Stimulated activated CD4-positive, alpha-beta T cell treated with anti-CD3 and anti-CD28 coated beads, Interleukin-1b, Interleukin-23, amount 100 ng/mL, for 1 hour (primary cell): ENCODE results near the gene DCDC2.
"Not testable (repeated sequence)": the region's sequence is repeated elsewhere in the genome, so short reads cannot be mapped to it uniquely, and the experiment has no call there.

Experiments used
- DNase-seq, 2 donors: peaks; one replicate each; pipeline ENCODE4 v3.0.0-alpha.2; 2020; ENCODE audit warnings: low read depth in 2 of 2

The DCDC2 gene

DNA sequence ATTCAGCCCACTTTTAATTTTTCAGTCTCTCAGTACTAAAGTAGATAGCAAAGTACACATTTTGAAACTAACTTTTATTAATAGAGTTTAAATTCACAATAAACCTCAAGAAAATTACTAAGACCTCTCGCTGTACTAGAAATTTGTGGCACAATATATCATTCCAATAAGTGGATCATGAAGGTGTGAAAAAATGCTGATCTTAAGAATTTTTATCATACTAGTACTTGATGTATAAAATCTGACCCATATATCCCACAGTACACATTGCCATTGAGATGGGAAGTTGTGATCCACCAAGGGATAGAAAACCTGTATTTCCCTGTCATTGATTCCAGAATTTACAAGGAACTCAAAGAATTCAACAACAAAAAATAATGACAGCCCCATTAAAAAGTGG, 85.7 kb downstream of the DCDC2 start:
- DNase-seq, result no peak

DNA sequence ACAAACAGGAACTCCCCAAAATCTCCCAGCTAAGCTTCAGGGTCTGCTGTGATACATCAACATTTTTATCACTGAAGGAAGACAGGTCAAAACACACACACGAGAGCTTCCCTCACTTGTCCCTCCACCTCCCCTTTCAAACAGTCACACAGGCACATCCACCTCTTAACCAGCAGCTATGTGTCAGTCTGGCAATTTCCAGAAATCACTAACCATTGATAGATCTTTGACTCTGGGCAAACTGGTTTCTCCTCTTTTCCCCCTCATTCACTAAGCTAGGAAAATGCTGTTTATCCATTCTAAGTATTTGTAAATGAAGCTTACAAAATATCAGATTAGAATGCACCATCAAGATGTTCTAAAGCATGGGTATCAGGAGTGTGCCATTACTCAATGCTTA, 87.8 kb downstream of the DCDC2 start:
- no peak for DNase-seq

DNA sequence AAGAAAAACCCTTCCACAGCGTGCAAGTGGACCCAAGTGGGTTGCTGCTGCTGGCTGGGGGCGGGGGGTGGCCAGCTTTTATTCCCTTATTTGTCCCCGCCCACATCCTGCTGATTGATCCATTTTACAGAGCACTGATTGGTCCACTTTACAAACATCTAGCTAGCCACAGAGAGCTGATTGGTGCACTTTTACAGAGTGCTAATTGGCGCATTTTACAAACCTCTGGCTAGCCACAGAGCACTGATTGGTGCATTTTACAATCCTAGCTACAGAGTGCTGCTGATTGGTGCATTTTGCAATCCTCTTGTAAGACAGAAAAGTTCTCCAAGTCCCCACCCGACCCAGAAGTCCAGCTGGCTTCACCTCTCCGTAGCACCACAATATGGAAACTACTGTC, 99.6 kb downstream of the DCDC2 start:
- not testable (repeated sequence) for DNase-seq

DNA sequence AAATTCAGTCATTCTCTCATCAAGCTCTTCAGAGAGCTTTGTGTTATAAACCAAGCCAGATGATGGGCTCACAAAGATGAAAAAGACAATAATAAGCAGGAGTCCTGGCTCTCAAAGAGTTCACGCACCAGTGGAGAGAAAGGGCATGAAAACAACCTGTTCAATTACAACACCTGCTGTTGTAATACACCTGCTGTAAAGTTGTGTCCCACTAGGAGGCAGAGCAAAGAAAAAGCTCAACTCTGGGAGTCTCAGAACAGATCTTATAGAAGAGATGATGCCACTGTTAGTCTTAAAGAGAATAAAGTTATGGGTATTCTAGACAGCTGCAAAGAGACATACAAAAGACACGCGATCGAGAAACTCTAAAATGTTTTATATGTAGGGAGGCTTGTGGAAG, 100.6 kb downstream of the DCDC2 start:
- DNase-seq, result no peak

DNA sequence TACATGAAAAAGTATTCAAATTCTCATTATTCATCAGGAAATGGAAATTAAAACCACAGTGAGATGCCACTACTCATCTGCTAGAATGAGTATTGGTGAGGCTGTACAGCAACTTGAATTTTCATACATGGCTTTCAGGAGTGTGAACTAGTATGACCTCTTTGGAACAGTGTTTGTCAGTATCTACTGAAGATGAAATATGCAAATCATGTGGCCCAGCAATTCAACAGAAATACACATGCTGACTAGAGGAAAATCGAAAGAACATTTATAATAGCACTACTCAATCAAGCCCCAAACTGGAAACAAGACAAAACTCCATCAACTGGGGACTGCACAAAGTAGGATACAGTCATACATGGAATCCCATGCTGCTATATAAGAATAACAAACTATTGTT, 102.2 kb downstream of the DCDC2 start:
- DNase-seq, result no peak

DNA sequence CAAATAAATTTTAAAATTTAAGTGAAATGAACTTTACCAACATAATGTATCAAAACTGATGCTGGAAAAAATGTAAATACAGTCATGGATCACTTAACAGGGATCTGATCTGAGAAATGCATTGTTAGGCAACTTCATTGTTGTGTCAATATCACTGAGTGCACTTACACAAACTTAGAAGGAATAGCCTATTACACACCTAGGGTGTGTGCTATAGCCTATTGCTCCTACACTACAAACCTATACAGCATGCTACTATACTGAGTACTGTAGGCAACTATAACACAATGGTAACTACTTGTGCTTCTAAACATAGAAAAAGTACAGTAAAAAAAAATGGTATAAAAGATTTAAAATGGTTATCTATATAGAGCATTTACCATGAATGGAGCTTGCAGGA, 104.5 kb downstream of the DCDC2 start:
- DNase-seq, result no peak

DNA sequence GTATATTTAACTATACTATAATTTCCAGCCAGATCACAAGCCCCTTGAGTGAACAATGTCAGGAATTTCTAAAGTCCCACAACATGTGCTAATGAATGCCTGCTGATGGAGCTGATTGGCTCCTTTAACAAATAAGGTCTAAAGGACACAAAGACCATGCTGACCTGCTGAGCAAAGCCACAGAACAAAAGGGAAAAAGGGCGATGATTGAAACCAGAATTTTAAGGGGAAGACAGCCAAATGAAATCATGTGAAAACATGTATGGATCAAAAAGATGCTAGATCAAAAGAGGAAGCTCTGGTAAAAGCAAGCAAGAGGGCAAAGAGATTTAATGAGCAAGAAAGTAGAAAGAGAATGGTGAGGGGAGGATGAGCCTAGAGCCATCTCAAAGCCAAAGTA, 105.6 kb downstream of the DCDC2 start:
- DNase-seq, result no peak

DNA sequence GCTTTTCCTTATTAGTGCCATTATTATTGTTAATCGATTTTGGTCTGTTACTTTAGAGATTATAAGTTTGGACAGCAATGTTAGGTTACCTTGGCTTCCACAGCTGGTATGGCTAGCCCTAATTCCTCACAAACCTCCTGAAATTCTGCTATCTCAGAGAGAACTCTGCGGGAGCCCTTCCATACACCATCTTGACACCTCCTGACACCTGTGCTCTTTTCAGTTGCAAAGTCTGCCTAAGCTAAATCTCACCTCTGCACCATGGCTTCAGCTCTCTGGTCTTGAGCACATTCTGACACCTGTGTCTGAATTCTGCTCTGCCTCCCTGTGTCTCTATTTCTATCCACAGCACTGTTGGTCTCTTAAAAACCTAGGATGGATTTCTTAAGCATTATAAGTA, 106.5 kb downstream of the DCDC2 start:
- no peak for DNase-seq

DNA sequence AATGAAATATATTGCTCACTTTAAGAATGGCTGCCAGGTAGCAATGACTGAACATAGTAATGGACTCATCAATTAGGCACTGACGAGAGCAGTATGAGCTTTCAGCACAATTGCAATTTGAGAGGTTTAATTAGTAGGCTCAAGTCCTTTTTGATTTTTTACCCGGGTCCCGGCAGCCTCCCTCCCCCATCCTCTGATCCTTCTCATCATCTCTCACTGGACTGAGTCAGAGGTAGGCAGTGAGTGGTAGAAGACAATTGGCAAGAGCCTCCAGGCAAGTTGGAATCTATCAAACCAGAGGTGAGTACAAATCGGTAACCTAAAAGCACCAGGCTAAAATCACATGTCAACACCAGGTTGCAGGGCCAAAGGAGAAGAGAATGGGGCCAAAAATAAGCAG, 107.9 kb downstream of the DCDC2 start:
- DNase-seq, result no peak

DNA sequence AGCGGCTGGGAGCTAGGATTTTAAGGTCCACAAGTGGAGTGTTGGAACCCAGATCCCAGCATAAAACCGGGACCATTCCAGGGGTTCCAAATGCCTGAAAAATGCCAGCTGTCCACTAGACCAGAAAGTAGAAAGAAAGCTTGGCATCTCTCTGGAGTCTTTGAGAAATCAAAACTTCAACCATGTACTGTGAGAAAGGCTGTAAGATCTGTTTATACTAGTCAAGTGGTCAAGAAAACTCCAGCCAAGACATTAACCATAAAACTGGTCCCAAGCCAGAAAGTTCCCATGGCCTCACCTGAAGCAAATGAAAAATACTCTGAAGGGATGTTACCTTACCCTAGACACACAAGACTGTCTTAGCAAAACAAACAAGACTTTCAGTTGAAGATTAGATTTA, 112.6 kb downstream of the DCDC2 start:
- DNase-seq, result no peak

DNA sequence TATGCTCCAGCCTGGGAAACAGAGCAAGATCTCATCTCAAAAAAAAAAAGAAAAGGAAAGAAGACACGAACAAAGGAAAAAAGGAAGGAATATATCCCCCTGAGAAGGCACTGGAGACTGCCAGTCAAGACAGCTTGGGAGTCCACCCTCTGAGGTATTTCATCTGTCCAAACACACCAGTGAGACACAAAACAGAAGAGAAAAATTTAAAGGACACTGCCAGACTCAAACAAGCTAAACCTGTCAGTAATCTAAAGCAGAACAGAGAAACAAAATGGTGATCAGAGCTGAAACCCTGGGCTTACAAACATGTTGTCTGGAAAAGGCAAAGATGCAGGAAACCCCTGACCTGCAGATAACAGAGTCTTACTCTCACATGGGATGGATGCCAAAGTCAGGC, 114.9 kb downstream of the DCDC2 start:
- no peak for DNase-seq

DNA sequence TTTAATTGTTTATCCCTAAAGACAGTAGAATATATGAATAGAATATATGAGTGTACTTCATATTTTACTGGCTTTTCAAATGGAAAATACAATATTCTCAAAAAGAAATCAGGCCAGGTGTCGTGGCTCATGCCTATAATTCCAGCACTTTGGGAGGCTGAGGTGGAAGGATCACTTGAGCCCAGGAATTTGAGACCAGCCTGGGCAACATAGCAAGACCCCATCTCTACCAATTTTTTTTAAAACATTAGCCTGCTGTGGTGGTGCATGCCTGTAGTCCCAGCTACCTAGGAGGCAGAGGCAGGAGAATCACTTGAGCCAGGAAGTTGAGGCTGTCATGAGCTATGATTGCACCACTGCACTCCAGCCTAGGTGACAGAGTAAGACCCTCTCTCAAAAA, 116.1 kb downstream of the DCDC2 start:
- DNase-seq, result not testable (repeated sequence)

DNA sequence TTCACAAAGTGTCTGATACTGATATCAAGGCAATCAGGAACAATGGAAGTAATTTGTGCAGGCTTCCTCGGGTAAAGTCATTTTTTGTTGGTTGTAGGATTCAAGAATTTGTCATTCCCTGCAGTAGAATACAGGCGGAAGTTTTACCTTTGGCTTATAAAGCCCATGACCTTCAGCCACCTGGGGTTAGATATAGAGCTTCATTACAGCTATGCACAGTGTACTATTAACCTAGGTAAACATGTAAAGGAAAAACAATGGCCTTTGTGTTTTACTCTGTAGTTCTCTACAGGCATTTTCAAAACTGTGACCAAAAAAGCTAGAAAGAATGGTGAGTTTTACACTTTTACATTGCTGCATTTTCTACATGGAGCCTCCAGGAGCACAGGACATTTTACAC, 116.9 kb downstream of the DCDC2 start:
- DNase-seq, result no peak

DNA sequence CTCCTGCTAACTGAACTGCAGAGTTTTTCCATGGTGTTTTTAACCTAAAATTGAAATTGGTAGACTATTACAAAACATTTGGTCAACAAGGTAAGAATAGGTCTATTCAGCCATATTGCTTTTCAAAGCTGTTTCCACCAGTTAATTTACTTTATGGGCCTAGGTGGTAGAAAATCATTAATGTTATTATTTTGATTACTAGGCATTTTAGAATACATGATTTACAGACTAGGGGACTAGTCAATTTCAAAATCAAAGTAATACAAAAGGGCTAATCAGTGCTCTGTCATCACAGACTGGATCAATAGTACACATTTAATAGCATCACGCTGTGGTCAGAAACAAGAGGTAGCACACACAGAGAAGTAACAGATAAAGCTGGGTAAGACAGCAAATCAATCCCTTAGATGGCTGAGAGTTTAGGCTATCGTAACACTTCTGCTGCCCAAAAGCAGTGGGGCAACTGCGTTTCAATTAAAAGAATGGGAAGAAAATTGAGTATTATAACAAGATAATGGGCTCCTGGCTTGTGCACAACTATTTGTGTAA, 117.4 kb downstream of the DCDC2 start:
- no peak for DNase-seq

DNA sequence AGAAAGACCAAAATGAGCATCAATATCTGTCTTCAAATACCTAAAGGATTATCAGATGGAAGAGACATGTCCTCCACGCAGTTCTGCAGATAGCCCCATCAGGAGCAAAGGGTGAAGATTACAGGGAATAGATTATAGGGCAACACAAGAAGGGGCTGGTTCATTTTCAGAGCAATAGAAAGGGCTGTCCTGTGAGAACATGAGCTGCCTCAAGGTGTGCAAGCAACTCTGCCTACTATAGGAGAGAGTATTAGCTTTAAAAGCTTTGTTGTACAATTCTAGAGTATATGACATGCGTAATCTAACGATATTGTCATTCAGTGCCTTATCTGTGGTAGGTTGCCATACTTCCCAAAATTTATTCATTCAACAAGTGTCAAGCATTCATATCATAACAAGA, 119.2 kb downstream of the DCDC2 start:
- DNase-seq, result no peak

DNA sequence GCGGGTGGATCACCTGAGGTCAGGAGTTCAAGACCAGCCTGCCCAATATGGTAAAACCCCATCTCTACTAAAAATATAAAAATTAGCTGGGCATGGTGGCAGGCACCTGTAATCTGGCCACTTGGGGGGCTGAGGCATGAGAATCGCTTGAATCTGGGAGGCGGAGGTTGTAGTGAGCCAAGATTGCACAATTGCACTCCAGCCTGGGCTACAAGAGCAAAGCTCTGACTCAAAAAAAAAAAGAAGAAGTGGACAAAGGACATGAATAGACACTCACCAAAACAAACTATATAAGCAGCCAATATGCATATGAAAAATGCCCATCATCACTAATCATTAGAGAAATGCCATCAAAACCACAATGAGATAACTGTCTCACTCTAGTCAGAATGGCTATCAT, 121.1 kb downstream of the DCDC2 start:
- not testable (repeated sequence) for DNase-seq

DNA sequence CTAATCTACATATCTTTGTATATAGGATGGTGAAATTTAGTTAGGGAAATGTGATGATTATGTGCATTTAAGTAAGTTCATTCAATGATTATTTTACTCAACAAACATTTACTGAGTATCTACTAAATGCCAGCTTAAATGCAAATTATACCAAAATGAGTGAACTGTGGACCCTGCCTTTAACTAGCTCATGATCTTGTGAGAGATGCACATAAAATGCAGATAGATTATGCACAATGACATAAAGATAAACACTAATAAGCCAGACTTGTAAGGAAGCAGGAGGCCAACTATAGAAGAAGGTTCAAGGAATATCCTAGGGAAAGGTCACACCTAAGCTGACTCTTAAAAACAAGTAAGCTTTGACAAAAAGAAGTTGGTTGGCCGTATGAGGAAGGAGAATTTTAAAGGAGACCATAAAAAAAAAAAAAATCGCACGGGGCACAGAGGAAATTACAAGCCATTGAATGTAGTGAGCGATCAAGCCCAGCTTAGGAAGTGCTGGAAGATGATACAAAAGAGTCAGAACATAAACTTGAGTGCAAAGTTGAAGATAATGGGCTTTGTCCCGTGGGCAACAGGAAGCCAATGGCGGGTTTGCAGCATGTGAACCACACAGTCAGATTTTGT, 123.9 kb downstream of the DCDC2 start:
- no peak for DNase-seq

DNA sequence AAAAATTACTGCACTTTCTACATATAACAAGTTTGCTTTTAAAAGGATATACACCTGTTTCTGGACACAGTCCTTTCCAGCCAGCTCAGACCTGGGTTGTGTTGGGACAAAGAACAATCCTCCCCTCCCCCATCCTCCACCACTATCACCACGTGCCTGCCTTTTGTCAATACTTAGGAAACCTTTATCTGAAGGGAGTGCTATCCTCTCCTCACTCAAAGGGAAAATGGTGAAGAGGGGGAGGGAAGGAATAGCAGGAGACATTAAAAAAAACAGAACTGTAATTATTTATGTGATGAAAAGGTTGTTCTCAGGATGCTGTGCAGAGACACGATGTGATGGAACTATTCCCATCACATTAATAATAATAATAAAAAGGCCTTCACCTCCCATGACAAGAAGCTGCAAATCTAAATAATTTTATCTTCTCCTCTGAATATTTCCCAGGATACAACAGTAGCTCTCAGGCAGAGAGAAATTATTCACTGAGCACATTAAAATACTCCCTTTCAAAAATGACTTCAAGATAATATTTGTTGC, 126.4 kb downstream of the DCDC2 start:
- DNase-seq, result no peak

DNA sequence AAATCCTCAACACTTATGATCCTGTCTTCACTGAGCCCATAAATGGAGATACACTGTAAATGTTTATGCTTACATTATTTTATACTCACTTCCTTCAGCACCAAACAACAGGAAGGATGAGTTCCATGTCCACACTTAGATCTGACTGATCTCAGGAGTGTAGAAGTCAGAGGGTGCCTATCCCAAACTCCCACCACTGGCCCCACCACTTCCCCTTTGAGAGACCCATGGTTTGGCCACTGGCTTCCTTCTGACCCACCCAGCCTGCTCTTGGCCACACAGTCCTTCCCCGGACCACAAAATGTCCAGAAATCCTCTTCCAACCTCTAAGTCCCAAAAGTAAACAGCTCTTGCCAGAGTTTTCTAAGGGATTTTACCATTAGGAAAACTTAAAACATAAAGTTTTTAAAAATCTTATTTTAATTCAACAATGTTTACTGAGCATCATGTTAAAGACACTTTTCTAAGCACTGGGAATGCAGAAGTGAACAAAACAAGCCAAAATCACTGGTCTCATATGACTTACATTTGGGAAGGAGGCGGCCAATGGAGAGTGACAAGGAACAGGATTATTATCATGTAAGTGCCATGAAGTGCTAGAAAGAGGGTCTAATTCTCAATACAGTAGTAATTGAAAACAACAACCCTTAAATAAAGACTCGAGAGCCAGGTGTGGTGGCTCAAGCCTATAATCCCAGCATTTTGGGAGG, 128.0 kb downstream of the DCDC2 start:
- DNase-seq, result no peak

DNA sequence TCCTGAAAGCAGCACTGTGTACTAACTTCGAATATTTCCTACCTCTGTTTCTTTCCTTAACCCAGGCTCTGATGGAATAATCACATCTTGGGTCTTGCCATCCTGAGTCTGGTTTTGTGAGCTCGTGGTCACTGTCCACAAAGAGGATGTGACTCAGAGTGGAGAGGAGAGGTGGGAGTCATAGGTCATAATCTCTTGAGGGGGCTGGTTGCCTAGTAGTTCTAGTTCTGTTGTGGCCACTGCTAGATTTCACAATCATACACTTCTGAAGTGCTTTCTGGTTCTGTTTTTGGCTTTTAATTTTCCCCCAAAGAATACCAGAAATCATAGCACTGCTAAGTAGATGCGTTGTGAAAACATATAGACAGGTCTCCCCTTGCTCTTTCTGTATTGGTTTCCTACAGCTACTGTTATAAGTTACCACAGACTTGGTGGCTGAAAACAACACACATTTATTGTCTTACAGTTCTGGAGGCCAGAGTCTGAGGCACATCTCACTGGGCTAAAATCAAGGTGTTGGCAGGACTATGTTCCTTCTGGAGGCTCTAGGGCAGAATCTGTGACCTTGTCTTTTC, 129.1 kb downstream of the DCDC2 start:
- DNase-seq, result no peak

DNA sequence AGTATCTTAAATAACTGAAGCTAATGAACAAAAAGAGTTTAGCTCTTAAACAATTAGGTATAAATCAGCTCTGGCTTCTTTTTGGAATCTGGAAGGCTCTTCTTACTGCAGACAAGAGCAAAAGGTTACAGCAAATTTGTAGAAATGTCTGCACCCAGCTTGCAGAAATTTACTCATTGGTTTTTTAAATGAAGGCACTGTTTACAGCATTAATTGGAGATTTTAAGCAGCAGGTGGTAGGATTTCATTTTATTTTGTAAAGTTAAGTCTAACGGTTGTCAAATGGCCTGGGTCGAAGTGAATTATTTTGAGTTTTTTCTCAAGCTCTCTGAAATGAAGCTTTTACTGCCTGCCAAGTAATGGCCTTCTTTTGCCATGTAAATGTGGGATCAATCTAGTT, 129.7 kb downstream of the DCDC2 start:
- DNase-seq, result no peak

DNA sequence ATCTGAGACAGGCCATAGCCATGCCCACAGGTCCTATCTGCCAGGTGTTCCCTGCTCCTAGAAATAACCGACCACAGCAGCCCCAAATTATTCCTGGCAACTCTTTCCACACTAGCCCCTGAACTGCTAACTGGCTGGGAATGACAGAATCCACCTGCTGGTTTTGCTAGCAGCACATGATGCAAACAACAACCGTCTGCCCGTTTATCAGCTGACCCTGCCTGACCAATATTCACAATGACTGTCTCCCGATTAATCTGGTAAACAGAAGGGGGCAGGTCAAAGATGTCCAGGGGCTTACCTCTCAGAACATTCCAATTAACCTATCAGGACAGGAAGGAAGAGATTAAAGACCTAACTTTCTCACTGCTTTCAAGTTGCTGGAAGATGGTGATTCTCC, 130.3 kb downstream of the DCDC2 start:
- DNase-seq, result no peak

DNA sequence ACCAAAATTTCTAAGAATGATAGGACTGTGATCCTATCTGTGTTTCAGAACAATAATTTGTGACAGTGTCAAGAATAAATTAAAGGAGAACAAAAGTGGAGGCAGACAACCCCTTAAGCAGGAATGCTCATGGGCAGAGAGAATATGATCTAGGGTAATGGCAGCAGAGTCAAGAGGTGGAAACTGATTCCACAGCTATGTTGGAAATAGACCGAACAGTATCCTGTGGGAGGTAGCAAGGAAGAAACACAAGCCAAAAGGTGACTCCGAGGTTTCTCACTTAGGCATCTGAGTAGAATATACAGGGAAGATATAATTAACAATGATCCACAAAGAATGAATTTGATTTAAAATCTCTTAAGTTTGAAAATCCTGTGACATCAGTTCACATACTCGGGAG, 131.3 kb downstream of the DCDC2 start:
- DNase-seq, result no peak
